ENCODE results near the gene CLCF1.

The CLCF1 gene

DNA sequence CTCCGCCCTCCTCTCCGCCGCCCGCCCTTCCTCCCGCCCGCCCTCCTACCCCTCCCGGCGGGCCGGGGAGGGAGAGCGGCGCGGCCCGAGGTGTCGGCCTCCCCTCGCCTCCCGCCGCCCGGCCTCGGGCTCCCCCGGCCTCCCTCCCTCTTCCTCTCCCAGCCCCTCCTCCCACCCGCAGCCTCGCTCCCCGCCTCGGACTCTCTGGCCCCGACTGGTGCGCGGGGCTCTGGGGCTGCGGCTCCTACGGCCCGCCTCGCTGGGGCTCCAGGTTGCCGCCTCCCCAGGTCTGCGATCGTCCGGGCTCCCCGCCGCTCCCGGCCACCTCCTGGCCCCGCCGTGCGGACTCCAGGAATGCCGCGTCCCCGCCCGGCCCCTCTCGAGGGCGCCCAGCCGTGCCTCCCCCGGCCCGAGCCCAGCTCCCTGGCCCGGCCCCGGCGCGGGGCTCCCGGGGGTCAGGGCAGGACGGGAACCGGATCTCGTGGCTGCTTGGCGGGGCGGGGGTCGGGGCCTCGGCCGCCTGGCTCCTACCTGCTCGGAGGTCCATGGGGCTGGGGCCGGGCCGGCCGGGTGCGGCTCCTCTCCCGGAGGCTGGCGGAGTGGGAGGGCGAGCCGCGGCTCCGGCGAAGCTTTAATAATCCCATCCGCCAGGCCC is at the start of gene CLCF1:
TSS of gene CLCF1 (minus strand) at position 606 of the 655 bp plus-strand sequence. CDS start at position 547, 59 bp downstream.
- no peak for DNase-seq

GRCh38 chr11:67422891-67423290 is 49.5 kb upstream of the CLCF1 start:
- no peak for DNase-seq

GRCh38 chr11:67421430-67422031 is 48.1 kb upstream of the CLCF1 start:
- no peak for DNase-seq

- peak; percentile 22 for DNase-seq
Observed at GRCh38 chr11:67420646-67421429, 47.4 kb upstream of the CLCF1 start.

DNA sequence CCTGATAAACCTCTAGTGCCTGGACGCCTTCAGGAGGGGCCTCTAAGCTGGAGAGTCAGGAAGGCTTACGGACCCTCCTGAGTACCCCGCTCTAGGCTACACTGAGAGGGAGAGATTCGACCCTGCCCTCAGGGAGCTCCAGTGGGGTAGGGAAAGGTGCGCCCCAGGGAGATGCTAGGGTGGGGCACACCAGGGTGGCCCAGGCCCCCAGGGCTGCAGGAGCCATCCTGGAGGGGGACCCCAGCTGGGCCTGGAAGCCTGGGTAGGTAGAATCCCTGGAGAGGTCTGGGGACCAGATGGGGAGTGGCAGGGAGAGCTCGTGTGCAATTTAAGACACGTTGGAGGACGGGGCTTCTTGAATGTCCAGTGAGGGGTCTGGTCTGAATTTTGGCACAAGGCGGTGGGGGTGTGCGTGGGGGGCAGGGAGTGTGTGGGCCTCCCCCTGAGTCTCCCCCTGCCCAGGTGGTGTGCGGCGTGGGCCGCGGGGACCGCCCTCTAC is 46.8 kb upstream of the CLCF1 start:
- no peak for DNase-seq

DNA sequence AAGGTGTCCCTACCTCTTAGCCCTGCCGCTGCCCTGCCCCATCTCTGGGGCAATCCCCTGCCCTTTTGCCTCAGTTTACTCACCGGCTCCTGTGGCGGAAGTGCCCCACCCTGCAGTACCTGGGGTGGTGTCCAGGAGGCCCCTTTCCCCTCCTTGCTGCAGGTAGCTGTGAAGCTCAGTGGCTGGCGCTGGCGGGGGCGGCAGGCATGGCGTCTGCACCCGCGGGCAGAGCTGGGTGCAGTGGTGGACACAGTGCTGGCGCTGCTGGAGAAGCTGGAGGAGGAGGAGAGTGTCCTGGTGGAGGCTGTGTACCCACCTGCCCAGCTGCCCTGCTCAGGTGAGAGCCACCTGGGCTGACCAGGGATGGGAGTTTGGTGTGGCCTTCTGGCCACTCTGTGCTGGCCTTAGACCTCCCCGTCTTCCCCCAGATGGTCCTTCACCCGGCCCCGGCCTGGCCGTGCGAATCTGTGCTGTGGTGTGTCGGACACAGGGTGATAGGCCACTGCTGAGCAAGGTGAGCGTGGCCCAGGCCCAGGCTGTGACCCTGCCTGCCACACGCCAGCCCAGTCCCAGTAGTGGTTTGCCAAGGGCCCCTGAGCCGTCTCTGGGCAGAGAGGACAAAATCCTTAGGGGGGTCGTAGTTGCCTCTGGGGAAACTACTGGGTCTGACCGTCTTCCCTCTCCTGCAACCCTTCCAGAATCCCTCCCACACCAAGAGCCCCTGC is 46.1 kb upstream of the CLCF1 start:
- DNase-seq: no peak

DNA sequence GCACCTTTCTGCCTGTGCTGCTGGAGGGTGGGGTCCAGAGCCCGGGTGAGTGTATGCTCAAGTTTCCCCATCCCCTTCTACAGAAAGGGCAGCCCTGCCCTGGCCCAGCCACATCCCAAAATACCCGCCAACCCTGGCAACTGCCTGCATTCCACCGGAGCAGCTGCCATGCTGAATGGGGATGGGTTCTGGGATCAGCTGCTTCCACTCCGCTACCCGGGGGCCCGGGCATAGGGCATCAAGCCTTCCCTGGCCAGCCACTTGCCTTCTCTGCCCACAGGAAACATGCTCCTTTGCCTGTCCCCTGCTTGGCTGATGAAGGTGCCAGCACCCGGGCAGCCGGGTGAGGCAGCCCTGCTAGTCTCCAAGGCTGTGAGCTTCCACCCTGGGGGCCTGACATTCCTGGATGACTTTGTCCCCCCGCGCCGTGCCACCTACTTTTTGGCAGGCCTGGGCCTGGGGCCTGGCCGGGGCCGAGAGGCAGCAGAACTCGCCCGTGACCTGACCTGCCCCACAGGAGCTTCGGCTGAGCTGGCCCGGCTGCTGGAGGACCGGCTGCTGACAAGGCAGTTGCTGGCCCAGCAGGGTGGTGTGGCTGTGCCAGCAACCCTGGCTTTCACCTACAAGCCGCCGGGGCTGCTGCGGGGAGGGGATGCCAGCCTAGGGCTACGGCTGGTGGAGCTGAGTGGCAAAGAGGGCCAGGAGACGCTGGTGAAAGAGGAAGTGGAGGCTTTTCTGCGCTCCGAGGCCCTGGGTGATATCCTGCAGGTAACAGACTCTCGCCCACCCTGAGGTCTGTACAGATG is 45.3 kb upstream of the CLCF1 start:
- no peak for DNase-seq

DNA sequence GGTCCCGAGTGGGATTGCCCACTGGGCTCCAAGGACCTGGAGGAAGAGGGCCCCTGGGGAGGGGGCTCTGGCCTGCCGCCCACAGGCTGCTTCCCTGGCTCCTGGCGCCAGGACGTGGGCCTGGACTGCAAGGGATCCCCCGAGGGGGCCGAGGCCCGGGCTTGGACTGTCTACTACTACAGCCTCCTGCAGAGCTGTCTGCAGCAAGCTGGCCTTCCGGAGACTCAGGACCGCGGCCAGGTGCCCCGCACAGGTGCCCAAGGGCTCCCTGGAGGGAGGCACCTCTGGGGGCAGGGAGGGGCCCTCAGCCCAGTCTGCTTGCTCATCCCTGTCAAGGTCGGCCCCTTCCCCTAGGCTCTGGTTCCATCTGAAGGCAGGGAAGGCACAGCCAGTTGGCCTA is 44.0 kb upstream of the CLCF1 start:
- no peak for DNase-seq

DNA sequence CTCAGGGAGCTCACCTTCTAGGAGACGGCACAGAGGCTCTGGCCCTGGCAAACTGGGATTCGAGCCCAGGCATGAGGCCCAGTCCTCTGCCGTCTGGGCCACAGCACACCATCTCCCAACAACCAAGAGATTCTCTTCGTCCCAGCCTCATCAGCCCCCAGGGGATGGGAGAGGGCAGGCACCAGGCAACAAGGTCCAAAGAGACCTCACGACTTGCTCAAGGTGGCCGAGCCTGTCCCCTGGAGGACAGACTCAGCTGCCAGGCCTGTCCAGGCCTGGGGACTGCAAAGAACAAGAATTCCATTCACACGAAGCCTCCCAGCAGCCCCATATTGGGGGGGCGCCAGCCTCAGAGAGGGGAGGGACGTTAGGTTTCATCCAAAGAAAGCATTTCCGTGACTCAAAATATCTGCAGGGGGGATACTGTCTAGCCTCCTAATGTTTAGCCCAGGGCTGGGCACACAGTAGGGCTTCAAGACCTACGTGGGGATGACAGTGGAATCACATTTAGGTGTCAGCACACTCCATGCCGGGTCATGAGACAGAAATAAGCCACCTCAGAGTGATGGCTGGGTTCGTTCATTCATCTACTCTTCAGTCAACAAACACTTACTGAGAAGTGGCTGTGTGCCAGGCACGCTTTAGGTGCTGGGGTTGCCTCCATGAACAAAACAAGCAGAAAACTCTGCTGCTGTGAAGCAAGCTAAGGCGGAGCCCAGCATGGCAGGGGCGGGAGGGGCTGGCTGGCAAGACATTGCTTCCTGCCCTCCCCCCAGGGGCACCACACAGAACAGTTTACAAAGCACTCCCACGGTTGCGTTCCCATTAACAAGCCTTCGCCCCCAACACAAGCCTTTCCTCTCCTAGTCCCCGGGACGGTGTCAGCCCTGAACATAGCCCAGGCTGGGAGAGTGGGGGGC is 43.3 kb upstream of the CLCF1 start:
- peak; percentile 18 for DNase-seq

GRCh38 chr11:67415501-67416304 is 42.3 kb upstream of the CLCF1 start, which contains the start of gene CARNS1:
Gene CARNS1, plus strand, starts transcription at chr11:67415678. Its CDS starts 522 bp downstream, at chr11:67416200.
- no peak for DNase-seq

GRCh38 chr11:67413266-67413849 is 40.0 kb upstream of the CLCF1 start:
- DNase-seq: no peak

DNA sequence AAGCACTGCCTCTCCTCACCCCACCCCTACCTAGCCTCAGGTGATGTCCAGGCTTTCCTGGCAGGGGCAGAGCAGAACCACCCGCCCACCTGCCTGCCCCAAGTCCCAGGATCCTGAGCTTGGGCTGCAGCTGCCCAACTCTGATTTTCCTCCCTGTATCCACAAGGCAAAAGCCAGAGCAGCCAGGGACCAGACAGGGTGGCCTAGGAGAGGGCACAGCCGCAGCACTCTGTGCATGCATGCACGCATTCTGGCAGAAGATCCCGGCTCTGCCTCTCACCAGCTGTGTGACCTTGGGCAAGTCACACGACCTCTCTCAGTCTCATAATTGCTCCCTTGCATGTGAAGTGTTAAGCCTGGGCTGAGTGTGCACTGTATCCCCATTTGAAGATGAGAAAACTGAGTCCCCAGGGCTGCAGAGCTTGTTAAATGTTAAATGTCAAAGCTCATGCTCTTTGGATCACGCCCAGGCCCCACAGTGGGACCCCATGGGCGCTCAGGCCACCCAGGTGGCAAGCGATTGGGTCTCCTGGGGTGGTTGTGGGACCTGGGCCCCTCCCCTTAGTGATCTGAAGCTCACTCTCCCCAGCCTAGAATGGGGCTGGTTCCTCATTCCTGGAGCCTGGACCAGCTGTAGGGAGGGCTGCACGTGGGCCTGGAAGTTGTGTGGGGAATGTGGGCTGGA is 39.2 kb upstream of the CLCF1 start:
- DNase-seq: no peak

DNA sequence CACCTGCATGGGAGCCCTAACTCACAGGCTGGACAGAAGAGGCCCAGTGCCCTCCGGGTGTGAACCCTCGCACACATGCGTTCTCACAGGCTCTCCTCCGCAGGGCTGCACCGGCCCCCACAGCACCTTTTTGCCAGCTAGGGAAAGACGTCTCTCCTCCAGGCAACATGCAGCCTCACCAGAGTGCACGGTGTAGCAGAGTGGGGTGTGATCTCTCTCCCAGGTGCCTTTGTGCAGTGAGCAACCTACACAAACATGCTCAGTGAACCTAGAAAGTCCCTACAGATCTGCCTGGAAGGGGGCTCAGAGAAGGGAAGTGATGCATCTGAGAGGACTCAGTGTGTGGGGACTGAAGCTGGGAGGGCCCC is 38.4 kb upstream of the CLCF1 start:
- no peak for DNase-seq

- no peak for DNase-seq
Observed at GRCh38 chr11:67410984-67411784, 37.8 kb upstream of the CLCF1 start.

DNA sequence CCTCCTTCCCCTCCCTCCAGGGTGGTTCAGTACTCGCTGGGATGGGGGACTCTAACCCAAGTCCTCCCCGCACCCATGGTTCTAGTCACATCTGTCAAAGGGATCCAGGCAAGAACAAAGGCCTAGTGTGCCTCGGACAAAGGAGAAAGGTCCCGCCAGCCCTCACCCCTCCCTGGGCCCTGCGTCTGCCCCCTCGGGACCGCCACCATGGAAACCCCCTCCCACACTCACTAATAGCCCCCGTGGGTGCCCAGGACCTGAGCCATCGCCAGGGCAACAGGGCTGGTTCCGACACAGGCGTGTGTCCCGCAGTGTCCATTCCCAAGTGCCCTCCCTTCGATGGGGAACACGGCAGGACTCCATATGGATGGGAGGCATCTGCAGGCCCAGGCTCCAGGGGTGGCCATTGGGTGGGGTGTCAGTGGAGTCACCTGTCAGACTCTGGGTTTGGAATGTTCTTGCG is 37.0 kb upstream of the CLCF1 start:
- DNase-seq: no peak

DNA sequence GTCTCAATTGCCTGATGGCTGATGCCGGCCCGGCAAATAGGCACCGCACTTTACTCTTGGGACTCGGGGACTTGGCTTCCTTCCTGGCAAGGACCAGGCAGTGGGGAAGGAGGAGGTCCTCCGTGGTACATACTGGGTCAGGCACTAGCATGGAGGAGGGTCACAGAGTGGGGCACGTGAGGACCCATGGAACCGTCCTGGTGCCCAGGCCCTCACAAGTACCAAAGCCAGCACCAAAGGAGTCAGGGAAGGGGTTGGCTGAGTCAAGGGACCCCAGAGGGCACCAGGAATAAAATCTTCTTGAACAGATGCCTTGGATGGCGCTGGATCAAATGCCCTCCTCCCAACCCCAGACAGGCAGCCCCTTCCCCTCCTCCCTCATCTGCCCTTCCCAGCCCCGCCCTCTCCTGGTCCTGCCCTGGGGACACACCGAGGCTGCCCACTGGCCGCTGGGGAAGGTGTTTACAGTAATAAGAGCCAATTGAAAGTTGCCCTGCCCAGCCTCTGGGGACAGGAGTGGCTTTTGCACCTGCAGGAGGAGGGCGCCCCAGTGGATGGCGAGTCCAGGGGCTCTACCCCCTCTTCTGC is 36.5 kb upstream of the CLCF1 start:
- no peak for DNase-seq

DNA sequence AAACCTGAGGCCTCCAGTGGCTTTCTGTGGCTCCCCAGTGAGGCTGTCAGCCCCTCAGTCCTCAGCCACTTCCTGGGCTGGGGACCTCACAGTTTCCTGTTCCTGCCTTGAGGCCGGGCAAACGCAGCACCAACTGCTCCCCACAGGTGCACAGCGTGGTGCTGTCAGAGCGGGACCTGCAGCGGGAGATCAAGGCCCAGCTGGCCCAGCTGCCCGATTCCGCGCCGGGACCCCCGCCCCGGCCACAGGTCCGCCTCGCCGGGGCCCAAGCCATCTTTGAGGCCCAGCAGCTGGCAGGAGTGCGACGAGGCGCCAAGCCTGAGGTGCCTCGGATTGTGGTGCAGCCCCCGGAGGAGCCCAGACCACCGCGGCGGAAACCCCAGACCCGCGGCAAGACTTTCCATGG is 35.9 kb upstream of the CLCF1 start:
- DNase-seq: no peak
